NCI-H2196 treated with DMSO at 0.1 percent for 48 hours (cell line): Measurements from ENCODE around the gene C1QTNF5.
A peak's percentile ranks its signal among the peaks of the same experiment; 100 is the strongest.

ENCODE experiments used
- DNase-seq: peaks from one replicate; lab custom pipeline; 2025; ENCODE audit not compliant: unreplicated experiment; lab: John Stamatoyannopoulos, UW

The C1QTNF5 gene

DNA sequence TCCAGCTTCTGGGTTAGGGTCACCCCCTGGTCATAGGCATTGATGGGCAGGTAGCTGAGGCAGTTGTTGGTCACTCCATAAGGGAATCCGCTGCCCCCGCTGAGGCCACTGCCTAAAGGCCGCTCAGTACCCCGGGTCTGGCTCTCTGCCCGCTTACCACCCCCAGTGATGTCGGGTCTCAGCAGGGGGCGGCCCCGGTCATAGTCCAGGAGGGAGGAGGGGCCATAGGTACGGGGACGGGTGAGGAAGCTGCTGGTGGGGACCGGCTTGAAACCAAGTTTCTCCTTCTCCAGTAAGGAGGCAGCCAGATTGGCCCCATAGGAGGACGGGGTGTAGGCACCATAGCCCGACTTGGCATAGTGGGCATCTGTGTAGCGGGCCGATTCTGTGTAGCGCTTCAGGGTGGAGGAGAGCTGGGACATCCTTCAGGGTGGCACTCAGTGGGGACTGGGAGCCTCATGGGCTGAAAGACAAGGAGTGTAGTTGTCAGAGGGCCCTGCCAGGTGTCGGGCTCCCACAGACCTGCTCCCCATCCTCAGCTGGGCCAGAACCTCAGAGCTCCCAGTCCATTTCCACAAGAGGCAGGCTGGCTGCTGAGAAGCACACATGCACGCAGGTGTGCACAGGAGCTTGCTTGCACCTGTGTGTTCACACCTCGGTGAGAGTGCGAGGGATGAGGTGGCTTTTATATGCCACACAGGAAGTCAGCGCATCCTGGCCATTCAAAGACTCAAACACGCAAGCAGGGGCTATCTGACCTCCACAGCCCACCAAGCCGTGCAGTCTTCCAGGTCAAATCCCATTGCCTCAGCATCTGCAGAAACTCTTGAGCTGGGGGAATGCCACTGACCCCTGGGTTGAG is 32.6 kb upstream of the C1QTNF5 start:
- no peak for DNase-seq

DNA sequence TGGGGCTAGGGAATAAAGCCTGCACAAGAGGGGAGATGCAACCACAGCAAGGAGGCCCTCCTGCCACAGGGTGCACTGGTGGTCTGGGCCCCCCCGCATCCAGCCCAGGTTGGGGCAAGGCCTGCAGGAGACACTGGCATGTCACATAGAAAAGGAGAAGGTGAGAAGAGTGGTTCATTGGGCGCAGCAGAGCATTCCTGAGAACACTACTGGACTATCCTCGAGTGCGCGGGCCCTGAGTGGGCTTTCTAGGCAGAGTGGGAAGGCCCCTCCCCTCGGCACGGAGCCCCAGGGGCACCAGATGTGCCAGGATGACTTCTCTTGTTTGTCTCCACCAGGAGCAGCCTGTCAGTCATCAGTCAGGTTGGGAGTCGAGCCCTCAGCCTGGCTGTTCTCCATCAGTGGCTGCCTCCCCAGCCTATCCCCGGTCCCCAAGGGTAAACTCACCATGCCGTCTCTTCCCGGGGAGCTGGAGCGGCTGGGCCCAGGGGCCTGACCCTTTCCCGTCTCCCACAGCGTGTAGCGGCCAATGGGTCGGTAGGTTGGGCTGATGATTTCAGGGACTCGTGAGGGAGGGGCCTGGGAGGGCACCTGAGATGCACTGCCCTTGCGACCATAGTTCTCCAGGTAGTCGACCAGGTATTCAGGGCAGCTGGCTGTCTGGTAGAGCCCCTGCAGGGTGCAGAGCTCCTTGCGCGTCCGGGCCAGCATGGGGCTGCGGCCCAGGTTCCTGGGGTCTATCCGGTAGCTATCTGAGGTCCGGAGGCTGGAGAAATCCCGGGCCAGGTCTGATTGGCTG is 31.8 kb upstream of the C1QTNF5 start:
- DNase-seq = no peak

DNA sequence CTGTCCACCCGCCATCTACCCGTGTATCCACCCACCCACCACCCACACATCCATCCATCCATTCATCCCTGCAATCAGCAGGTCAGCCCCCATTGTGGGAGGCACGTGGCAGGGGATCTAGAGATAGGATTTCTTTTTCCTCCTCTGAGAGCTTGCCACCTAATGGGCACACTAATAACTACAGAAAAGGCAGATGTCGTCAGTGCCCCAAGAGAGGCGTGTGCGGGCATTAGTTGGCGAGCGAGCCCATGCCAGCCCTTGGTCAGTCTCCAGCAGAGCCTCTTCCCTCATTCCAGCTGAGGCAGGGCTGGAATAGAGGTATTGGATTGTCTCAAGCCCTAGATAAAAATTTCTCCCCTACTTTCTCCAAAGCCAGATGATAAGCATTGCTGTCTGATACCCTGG is 31.1 kb upstream of the C1QTNF5 start:
- peak; percentile 55 for DNase-seq

DNA sequence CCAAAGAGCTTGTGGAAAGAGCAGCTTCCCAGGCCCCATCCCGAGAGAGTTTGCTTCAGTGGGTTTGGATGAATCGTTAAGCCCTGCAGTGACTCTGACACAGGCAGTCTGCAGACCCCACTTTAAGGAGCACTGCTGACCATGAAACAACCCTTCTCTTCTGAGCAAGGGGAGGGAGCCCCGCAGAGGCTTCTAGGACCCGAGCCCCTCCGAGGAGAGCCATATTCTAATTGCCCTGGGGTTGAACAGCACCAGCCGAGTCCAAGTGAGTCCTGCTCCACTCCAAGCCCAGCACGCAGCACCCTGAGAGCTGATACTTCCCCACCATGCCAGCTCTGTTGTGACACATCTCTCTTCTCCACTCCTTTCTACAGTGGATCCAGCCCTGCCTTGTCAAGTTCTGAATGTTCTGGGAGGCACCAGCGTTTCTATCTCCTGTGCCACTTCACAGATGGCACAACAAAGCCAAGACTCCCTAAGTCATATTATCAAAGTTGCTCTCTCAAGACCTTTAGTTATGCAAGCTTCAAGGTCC is 30.5 kb upstream of the C1QTNF5 start:
- no peak for DNase-seq

DNA sequence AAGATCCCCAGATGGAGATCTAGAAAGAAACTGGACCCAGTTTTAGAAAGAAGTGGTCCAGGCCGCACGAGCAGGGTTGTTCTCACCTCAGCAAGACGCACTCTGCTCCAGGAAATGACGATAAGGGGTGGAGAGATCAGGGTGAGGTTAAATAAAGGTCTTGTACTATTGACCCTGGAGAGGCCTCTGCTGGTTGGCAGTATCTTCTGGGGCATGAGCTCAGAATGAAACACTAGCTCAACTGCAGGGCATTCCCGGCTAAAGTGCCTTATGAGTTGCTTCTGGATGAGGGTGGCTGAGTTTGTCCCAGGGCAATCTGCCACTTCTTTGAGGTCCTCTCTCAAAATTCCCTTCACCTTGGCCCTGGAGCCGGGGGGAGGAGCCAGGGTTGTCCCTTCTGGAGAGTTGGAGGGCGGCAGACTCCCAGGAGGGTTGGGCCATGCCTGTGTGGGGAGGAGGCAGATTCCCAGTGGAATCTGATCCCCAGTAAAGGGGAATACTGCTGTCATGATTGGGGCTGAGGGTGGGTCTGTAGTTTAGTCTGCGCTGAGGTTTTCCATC is 29.9 kb upstream of the C1QTNF5 start:
- no peak for DNase-seq

DNA sequence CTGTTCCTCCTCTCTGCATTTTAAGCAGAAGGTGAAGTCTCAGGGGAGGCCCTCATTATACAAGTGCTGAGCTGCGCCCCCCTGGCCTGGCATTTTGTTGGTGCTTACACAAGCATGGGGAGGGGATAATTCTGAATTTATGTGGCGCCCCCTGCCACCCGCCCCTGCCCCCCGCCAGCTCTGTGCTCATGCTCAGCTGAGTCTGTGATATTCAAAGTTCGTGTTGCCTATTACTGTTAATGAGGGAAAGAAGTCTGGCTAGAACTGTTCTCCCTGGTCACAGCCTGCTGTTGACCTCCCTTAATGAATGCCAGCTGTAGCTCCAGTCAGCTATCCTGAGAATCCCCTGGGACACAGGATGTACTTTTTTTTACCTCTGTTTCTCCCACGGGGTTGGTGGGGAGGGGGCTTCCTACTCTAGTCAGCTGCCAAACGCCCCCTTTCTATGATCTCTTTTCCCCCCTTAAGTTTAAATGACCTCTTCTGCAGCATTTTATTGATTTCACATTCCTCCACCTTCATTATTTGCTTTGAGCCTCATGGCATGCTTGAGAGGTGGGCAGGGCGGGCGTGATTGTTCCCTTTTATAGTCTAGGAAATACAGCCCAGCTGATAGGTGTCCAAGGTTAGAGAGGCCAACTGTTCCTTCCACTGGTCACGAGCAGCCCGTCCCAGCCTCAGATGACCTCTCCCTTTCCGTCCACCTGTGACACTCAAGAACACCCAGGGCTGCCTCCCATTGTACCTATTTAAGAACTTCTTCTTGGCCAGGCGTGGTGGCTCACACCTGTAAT is 28.6 kb upstream of the C1QTNF5 start:
- no peak for DNase-seq

DNA sequence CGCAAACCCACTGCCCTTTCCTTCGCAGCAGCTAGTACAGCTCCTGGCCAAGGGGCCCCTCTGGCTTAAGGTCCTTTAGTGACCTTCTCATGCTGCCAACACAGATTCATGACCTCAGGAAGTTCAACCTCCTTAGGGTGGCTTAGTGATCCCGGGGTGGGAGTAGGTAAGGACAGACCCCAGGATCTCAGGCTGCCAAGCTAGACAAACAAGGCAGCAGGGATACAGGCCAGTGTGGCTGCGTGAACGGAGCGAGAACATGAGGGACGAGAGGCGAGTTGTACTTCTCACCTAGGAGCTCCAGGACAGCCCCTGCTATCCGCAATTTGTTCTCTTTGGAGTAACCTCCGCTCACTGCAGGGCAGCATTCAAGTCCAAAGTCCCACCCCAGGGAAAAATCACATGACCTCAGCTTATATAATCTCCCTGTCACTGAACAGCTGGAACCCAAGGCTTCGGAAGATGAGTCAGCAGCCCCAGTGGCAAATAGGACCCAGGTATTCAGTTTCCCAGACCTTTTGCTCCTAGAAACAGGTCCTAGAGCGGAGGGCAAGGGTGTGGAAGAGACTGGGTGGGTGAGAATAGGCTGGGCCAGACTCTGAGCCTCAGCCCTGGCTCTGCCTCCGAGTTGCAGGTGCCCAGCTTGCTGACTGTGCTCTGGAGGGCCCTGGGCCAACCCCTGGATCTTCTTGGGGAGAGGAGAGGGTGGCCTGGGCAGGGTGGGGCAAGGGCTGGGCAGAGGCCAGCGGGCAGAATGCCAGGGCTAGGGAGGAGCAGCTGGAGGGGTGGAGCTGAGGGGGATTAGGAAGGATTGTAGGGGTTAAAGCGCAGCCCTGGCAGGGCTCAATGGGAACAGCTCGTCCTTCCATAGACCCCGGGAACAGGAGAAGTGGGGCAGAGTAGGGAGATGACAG is 27.7 kb upstream of the C1QTNF5 start:
- peak; percentile 26 for DNase-seq

DNA sequence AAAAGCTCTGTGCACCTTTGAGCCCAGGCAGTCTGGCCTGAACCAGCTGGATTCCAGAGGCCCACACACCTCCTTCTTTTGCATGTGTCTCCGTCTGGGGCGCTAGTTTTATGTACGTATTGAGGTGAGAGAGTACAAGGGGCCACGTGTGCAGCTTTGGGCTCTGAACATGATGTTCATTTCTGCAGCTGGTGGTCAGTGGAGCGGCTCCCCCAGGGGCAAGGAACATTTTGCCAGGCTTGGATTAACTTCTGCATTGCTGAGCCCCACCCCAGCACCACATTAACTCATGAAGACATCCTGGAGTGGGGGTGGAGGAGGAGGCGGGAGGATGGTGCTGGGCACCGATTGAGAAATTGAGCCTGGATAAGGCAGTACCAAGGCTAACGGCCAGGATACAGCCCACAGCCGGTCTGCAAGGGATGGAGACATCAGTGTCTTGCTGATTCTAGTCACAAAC is 27.0 kb upstream of the C1QTNF5 start:
- no peak for DNase-seq

DNA sequence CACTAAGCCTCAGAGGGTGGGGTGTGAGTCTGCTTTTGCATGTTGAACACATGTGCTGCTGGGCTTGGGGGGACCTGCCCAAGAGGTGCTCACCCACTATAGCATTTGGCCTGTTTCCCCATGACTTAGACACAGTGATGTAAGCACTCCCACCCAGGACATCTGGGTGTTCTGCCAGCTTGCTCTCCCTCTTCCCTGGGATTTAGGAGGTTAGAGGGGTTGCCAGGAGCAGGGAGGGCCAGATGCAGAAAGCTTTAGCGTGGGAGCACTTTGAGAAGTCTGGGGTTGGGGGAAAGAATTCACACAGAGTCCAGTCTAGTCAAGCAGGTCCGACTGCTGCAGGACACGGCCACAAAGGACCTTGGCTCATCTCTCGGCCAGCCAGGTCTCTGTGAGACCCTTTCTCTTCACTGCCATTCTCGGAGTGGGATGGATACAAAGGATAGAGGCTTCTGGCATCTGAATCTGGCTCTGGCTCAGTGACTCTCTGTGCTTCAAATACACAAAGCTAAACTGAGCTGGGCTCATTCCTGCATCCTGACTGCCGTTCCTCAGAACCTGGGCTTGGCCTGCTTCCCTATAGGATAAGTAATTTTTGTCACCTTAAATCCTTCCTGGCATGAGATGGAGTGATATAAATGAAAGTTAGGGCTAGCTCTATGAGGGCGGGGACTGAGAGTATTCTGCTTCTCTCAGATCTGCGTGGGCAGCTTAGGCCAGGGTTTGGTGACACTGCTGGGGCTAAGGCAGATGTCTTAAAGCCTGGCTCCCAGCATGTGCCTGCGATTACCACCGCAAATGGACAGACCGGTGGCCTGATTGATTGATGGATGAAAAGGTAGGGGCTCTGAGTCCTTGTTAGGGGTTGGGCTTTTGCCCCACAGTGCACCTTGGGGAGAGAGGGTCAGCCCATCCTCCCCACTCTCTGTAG is 26.3 kb upstream of the C1QTNF5 start:
- no peak for DNase-seq

DNA sequence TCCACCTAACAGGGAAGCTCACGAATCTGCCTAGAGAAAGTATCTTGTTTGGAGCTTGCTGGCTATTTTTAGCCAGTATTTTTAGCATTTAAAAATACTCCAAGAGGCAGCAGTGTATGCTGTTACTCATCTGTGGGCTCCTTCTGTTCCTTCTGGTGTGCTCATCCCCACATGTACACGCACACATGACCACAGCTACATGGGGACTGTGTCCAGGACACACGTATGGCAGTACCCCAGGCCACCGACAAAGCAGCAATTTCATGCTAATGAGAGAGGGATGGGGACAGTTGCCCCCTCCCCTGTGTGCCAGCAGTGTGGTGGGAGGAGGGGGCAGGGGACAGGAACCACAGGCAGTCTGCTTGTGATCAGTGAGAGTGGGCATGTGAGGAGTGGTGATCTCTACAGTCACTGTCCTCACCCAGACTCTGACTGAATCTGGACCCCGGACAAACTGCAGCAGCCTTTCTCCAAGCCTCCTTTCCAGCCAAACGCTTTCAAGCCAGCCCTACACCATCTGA is 24.4 kb upstream of the C1QTNF5 start:
- DNase-seq = no peak

DNA sequence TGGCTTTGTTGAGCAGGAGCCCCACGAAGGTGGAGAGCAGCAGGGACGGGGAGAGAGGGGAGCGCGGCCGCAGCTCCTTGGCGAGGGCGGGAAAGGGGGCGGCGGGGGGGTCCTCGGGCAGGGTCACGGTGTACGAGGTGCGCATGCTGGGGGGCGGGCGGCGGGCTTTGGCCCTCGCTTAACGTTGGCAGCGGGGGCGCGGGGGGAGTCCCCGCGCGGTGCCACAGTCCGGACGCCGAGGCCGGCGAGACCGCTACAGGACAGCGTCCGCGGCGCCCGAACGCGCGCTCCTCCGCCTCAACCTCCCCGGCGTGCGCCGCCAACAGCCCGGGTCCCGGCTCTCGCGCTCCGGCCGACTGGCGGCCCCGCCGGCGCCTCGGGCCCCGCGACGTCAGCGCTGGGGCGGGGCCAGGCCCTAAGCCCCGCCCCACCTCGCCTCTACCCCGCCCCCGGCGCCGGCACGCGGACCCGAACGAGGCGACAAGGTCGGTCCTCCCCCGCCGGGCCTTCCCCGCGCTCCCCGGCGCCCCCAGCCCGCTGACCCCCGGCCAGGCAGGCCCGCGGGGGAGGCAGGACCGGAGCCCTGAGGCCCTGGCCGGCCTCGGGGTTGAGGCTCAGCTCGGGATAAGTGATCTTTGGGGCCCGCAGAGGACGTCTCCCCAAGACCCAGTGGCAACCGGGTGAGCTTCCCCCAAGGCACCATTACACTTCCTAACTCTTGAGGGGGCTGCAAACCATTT is 23.3 kb upstream of the C1QTNF5 start:
- DNase-seq = no peak

DNA sequence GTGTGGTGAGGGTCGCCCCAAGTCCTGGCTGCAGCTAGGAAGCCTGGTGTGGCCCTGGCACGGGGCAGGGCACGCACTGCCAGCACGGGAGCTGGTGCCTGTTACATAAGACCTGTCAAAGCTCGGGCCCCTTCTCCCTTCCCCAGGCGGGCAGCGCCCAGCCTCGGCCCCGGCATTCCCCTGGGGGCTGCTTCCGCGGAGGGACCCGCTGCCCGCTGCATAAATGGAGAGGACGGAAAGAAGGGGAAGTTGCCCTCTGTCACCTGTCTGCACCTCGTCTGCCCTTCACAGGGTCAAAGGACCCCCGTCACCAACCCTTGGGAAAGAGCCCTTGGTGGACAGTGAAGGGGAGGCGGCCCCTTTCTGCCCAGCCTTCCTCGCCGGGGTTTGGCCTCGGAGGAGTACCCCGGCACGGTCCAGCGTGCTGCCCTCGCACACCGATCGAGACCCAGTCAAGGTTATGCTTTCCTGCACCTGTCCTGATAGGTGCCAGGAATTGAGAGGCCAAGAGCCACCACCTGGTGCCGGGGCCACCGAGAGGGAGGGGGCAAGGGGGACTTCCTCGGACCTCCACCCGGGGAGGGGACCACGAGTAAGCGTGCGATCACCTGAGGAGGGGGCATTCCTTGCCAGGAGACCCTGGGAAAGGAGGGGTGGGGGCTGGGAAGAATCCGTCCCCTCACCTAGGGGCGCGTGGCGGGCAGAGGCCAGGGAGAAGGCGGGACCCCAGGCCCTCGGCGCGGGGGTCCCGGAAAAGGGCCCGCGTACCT is 22.6 kb upstream of the C1QTNF5 start:
- DNase-seq = no peak

DNA sequence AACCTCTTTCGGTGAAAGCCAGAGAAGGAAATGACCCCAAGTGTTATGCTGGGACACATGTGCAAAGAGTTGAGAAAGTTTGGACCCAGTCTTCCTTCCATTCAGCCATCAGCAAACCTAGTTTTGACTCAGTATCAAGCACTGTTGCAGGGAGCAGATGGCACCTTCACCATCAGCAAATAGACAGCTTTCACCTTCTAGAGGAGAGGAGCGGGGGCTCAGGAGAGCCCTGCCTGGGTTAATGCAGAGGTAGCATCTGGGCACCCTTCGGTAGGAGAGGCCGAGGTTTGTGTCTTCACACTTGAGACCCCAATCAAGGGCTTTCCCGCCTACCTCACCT is 22.0 kb upstream of the C1QTNF5 start:
- DNase-seq = no peak

DNA sequence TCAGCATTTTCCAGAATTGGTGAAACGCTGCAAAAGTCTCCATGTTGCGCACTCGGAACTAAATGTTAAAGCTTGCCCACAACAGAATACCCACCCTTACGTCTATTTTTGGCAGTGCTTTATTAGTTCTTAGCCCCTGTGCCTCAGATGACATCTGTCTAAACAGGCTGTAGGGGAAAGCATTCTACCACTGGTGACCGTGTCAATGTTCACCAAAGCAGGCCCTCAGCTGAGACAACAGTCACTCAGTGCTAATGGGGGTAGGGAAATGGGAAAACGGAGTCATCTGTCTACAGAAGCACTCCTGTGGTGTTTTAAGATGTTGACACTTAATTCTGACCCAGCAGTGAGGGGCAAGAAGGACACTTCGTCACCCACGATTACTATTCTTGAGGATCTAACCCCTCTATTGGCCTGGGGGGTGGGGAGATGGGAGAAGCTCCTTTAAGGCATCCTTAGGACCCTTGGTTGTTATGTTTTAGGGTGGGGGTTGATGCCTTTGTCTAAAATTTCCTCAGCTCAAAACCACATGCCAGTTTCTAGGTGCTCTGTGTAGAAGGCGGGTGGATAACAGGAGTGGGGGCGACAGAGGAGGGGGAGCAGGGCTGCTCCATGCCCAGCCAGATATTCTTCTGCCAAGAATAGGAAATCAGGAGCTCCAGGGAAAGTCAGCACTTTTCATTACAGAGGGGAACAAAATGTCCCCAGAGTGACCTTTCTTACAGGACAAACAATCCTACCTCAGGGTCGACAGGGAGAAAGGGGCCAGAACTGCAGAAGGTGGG is 21.4 kb upstream of the C1QTNF5 start:
- DNase-seq = no peak

DNA sequence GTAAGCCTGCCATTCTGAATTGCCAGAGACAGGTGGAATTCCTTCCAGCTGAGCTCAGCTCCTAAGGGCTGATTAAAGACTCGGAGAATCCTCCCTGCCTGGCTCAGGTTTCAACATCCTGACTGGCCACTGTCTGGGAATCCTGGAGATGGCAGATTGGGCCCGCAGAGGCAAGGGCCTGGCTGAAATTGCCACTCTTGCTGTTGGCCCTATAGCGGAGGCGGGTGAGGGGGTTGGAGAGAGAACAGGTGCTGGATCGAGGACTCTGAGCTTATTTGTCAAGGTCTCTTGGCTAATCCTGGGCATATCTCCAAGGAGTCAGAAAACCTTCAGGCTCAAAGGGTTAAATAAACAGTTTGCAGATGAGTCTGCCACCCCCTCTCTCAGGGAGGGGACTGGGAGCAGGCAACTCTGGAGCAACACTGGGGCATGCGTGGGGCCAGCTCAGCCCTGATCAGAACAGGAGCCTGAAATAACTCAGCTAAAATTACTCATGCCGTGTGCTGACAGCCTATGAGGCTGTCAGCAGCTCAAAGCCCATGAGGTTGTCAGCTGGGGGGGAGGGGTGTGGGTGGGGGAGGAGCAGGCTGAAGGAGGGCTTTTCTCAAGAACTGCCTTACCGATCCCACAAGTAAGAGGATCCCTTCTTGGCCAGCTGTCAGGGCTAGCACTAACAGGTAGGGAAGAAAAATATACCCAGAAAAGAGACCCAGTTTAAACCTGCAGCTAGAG is 20.5 kb upstream of the C1QTNF5 start:
- DNase-seq = peak; percentile 79
